Naive thymus-derived CD4-positive, alpha-beta T cell (primary cell): ENCODE measurements around the gene GHR. TPM values are rescaled to one million over a fixed set of nuclear protein-coding genes. Genes with fewer than 3 reads are reported as not detected.

Experiments used
- ATAC-seq: fragments of 150-1000 bp; cut with Tn5 transposase; 2 replicates; pipeline ENCODE4 v1.10.0; 2021; ENCODE audit warnings: mild to moderate bottlenecking, moderate library complexity
- CTCF ChIA-PET: fragments of 350-600 bp; sonication (Branson Sonifier 250); formaldehyde crosslinking; loops from one replicate; lab custom pipeline; 2021; ENCODE audit warnings: antibody characterized with exemption; lab: Charles Lee
- POLR2A ChIA-PET: fragments of 350-600 bp; sonication (Branson Sonifier 250); formaldehyde crosslinking; loops from one replicate; lab custom pipeline; 2021; ENCODE audit warnings: antibody characterized with exemption, inconsistent platforms; lab: Charles Lee
- DNase-seq, 9 donors: peaks; one replicate each; pipeline versions ENCODE4 v3.0.0 to v3.0.0-alpha.2; 2020 to 2022; ENCODE audit warnings: mixed read lengths in 1 of 9
- H3K27ac ChIP-seq: one replicate; pipeline ENCODE4 v1.7.0; 2013; ENCODE audit warnings: mild to moderate bottlenecking, low read depth, low read length, moderate library complexity
- H3K27me3 ChIP-seq, 2 donors: one replicate each; pipeline ENCODE4 v1.7.0; 2013; ENCODE audit warnings: low read length in 2 of 2, mild to moderate bottlenecking in 2 of 2, moderate library complexity in 2 of 2; ENCODE audit not compliant: control insufficient read depth in 2 of 2, insufficient read depth in 2 of 2
- H3K36me3 ChIP-seq, 3 experiments: 1 replicate in 2 of 3; 2 replicates in 1 of 3; pipeline ENCODE4 v1.7.0; 2013; ENCODE audit warnings: low read length in 3 of 3, mild to moderate bottlenecking in 3 of 3, moderate library complexity in 1 of 3; ENCODE audit not compliant: insufficient read depth in 3 of 3, control insufficient read depth in 2 of 3
- H3K4me1 ChIP-seq, 2 donors: one replicate each; pipeline ENCODE4 v1.7.0; 2013; ENCODE audit warnings: low read length in 2 of 2, mild to moderate bottlenecking in 2 of 2, moderate library complexity in 1 of 2; ENCODE audit not compliant: control insufficient read depth in 2 of 2, insufficient read depth in 2 of 2
- H3K4me3 ChIP-seq: 2 replicates; pipeline ENCODE4 v1.7.0; 2013; ENCODE audit warnings: mild to moderate bottlenecking, low read length
- H3K9me3 ChIP-seq, 3 experiments: 1 replicate in 2 of 3; 2 replicates in 1 of 3; pipeline ENCODE4 v1.7.0; 2013; ENCODE audit warnings: low read length in 3 of 3; ENCODE audit not compliant: control insufficient read depth in 2 of 3
- H3K27ac Mint-ChIP-seq, 9 donors: one replicate each; pipeline ENCODE4 v1.8.0; 2020 to 2022; ENCODE audit warnings: mixed read lengths in 9 of 9, mild to moderate bottlenecking in 8 of 9, moderate library complexity in 5 of 9, inconsistent platforms in 2 of 9
- H3K27me3 Mint-ChIP-seq, 5 donors: one replicate each; pipeline ENCODE4 v1.8.0; 2021 to 2022; ENCODE audit warnings: mixed read lengths in 5 of 5, mild to moderate bottlenecking in 1 of 5
- H3K36me3 Mint-ChIP-seq, 5 donors: one replicate each; pipeline ENCODE4 v1.8.0; 2020 to 2022; ENCODE audit warnings: mixed read lengths in 5 of 5, mild to moderate bottlenecking in 3 of 5, inconsistent platforms in 1 of 5
- H3K4me1 Mint-ChIP-seq, 7 donors: one replicate each; pipeline ENCODE4 v1.8.0; 2020 to 2022; ENCODE audit warnings: mixed read lengths in 7 of 7, mild to moderate bottlenecking in 3 of 7, inconsistent platforms in 1 of 7
- H3K4me3 Mint-ChIP-seq, 10 donors: one replicate each; pipeline ENCODE4 v1.8.0; 2020 to 2022; ENCODE audit warnings: mild to moderate bottlenecking in 10 of 10, mixed read lengths in 10 of 10, moderate library complexity in 6 of 10, inconsistent platforms in 2 of 10
- H3K9me3 Mint-ChIP-seq, 11 donors: one replicate each; pipeline ENCODE4 v1.8.0; 2020 to 2022; ENCODE audit warnings: mixed read lengths in 11 of 11, mild to moderate bottlenecking in 4 of 11, inconsistent platforms in 1 of 11, moderate library complexity in 1 of 11
- intact Hi-C, 2 donors: fragments of 100-400 bp; cut with micrococcal nuclease; formaldehyde crosslinking; loops; one replicate each; pipeline ENCODE4 v1.15.1; 2023
- polyA plus RNA-seq, 2 donors: library from polyadenylated mRNA; unstranded; fragments of 300-500 nt; fragmentation: Illumina TruSeq; gene quantifications; one replicate each; pipeline ENCODE4 v1.2.3, GENCODE V29; 2021
- total RNA-seq, 6 experiments: library from RNA in 5 of 6; stranded (reverse) in 5 of 6; gene quantifications; 1 replicate in 5 of 6; 2 replicates in 1 of 6; pipeline ENCODE4 v1.2.3 and lab custom pipeline; 2021 to 2026

The GHR gene
- total and polyA plus RNA-seq, 7 experiments from 2014 or later, result not detected

DNA sequence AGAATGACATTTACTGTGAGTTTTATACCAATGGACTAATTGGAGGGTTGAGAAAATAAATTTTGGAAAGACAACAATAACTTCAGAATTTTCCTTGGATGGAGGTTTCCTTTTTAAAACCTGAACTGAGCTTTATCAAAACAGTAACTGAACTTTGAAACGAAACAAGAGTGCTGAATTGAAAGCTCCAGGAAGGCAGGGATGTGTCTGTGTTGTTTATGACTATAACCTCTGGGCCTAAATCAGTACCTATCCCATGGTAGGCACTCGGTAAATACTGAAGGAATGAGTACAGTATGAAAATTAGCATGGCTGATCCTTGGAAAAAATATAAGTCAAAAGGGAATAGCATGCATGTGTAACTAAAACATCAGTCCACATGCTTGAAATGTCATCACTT, 93.9 kb downstream of the GHR start:
- no peaks in the 10 kb centered on the region for H3K36me3 ChIP-seq
- no peaks in the 10 kb centered on the region for H3K4me1 ChIP-seq
- DNase-seq, result no peak
- H3K4me1 Mint-ChIP-seq, result peaks cover 0 to 2% (median 0%) of the 10 kb centered on the region in 7 donors
- intact Hi-C loops, result loop anchor here in 1 of 2 donors (10.0 kb wide), 1 partner anchor 248 kb away; no protein-coding TSS in a partner anchor
- no peaks in the 10 kb centered on the region for H3K27me3 ChIP-seq
- CTCF ChIA-PET, result no interaction called here
- no peak for ATAC-seq
- no peak overlapping the region for H3K27ac ChIP-seq
- H3K36me3 Mint-ChIP-seq, result no peaks in the 10 kb centered on the region
- no peaks in the 10 kb centered on the region for H3K9me3 ChIP-seq
- H3K27ac Mint-ChIP-seq, result no peak overlapping the region
- H3K4me3 Mint-ChIP-seq, result no peak overlapping the region
- POLR2A ChIA-PET, result no interaction called here
- no peak overlapping the region for H3K4me3 ChIP-seq
- H3K9me3 Mint-ChIP-seq, result no peaks in the 10 kb centered on the region
- H3K27me3 Mint-ChIP-seq, result peaks cover 0 to 9% (median 6%) of the 10 kb centered on the region in 5 donors

DNA sequence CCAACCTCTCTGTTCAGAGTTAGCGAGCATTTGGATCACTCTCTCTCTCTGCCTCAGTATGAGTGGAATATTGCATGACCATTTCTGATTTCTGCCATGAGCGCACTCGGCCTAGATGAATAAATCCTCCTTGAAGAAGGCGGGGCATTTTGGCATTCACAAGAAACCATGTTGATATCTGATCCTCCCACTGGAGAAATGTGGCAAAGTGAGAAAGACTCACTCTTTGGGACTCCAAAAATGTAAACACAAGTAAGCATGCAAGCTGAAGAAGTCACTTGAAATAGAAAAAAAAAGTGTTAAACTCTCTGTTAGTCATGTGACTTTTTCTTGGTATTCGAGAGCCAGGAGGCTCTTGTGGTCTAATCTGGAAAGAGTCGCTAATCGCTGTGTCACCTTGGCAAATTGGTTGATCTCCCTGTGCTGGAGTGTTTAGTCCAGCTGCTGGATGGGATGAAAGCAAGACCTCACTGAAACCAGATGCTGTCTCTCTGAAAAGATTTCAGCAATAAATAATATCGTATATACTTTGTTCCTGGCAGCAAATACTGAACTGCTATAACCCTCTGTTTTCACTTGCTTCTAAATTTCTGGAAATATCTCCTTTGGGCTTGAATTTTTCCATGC, 95.5 kb downstream of the GHR start:
- Histone ChIP-seq H3K27me3 (no peaks in the 10 kb centered on the region), H3K27ac (no peak overlapping the region), H3K4me3 (no peak overlapping the region), H3K36me3 (no peaks in the 10 kb centered on the region), H3K9me3 (no peaks in the 10 kb centered on the region), H3K4me1 (no peaks in the 10 kb centered on the region)
- no peak overlapping the region for H3K27ac Mint-ChIP-seq
- H3K27me3 Mint-ChIP-seq, result peaks cover 5 to 11% (median 8%) of the 10 kb centered on the region in 5 donors
- H3K9me3 Mint-ChIP-seq, result peaks cover 0 to 4% (median 0%) of the 10 kb centered on the region in 11 donors
- DNase-seq, result no peak
- CTCF ChIA-PET, result no interaction called here
- no peaks in the 10 kb centered on the region for H3K36me3 Mint-ChIP-seq
- H3K4me3 Mint-ChIP-seq, result no peak overlapping the region
- intact Hi-C loops, result loop anchor here in 1 of 2 donors (10.0 kb wide), 1 partner anchor 246 kb away; no protein-coding TSS in a partner anchor
- peaks cover 0 to 2% (median 0%) of the 10 kb centered on the region in 7 donors for H3K4me1 Mint-ChIP-seq
- POLR2A ChIA-PET, result no interaction called here
- ATAC-seq, result no peak

DNA sequence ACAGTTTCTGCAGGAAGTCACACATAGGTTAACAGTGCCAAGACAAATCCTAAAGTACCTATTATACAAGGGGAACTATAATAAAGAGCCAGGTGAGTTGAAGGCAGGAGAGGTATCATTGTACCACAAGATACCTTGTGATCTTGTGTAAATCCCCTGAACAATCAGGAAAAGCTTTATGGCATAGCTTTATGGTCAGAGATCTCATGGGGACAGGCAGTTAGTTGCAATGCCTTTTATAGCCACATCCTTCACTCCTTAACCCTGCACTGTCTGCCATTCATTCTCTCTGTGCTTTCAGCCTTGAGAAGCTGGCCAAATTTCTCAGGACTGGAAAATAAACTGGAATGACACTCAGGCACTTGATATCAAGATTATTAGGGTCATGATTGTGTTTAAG, 97.0 kb downstream of the GHR start:
- H3K4me1 Mint-ChIP-seq, result peaks cover 0 to 2% (median 0%) of the 10 kb centered on the region in 7 donors
- ChIA-PET POLR2A (no interaction called here), CTCF (no interaction called here)
- Histone ChIP-seq H3K27ac (no peak overlapping the region), H3K9me3 (no peaks in the 10 kb centered on the region), H3K4me3 (no peak overlapping the region), H3K4me1 (no peaks in the 10 kb centered on the region), H3K36me3 (no peaks in the 10 kb centered on the region), H3K27me3 (no peaks in the 10 kb centered on the region)
- no peak for DNase-seq
- intact Hi-C loops, result no loop called here
- H3K4me3 Mint-ChIP-seq, result no peak overlapping the region
- H3K27me3 Mint-ChIP-seq, result peaks cover 5 to 13% (median 8%) of the 10 kb centered on the region in 5 donors
- no peak overlapping the region for H3K27ac Mint-ChIP-seq
- no peaks in the 10 kb centered on the region for H3K36me3 Mint-ChIP-seq
- no peak for ATAC-seq
- H3K9me3 Mint-ChIP-seq, result peaks cover 0 to 8% (median 0%) of the 10 kb centered on the region in 11 donors

DNA sequence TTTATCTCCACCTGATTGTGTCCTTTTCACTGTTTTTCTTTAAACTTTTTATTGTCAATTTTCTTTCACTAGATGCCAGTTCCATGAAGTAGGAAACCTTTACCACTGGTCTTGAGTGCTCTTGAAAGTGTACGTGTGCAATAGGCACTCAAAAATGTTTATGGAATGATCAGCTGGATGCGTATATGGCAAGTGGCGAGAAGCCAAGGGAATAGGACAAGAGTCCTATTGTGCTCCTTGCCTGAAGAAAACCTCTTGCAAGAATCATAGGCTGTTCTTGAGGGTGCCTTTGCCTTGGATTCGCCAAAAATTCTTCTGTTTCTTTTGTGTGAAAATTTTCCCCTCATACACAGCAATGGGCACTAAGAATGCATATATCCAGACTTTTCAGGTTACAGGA, 97.7 kb downstream of the GHR start:
- intact Hi-C loops, result no loop called here
- Histone ChIP-seq H3K27me3 (no peaks in the 10 kb centered on the region), H3K36me3 (no peaks in the 10 kb centered on the region), H3K9me3 (no peaks in the 10 kb centered on the region), H3K4me3 (no peak overlapping the region), H3K27ac (no peak overlapping the region), H3K4me1 (no peaks in the 10 kb centered on the region)
- Mint-ChIP-seq H3K27ac (no peak overlapping the region), H3K4me1 (peaks cover 0 to 2% (median 0%) of the 10 kb centered on the region in 7 donors), H3K27me3 (peaks cover 5 to 13% (median 8%) of the 10 kb centered on the region in 5 donors), H3K9me3 (peaks cover 0 to 8% (median 0%) of the 10 kb centered on the region in 11 donors), H3K4me3 (no peak overlapping the region), H3K36me3 (no peaks in the 10 kb centered on the region)
- ATAC-seq, result no peak
- ChIA-PET CTCF (interaction anchor here (0.8 kb wide), 1 partner anchor 54 kb away, joined by 3 read pairs; no protein-coding TSS in a partner anchor), POLR2A (no interaction called here)
- DNase-seq, result no peak

DNA sequence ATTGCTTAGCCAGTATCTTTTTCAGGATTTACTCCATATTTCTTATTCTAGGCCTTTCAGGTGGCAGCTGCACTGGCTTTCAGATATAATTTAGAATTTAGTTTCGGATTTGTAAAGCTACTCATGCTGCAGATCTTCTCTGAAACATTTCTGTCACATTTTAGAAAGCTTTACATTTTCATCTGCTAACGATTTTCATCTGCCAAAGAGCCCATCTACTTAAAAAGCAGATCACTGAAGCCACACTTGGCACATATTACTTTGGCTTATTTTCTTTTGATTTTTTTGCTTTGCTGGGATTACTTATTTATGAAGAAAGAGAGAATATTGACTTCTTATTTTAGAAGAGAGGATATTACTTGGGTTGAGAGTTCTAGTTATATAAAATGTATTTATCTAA, 98.2 kb downstream of the GHR start:
- CTCF ChIA-PET, result interaction anchor here (0.8 kb wide), 1 partner anchor 54 kb away, joined by 3 read pairs; no protein-coding TSS in a partner anchor
- Histone ChIP-seq H3K27me3 (no peaks in the 10 kb centered on the region), H3K4me1 (no peaks in the 10 kb centered on the region), H3K4me3 (no peak overlapping the region), H3K36me3 (no peaks in the 10 kb centered on the region), H3K9me3 (no peaks in the 10 kb centered on the region), H3K27ac (no peak overlapping the region)
- ATAC-seq (no peak), DNase-seq (no peak)
- H3K9me3 Mint-ChIP-seq, result peaks cover 0 to 8% (median 0%) of the 10 kb centered on the region in 11 donors
- H3K27me3 Mint-ChIP-seq, result peaks cover 5 to 13% (median 7%) of the 10 kb centered on the region in 5 donors
- no peak overlapping the region for H3K27ac Mint-ChIP-seq
- POLR2A ChIA-PET, result no interaction called here
- H3K4me3 Mint-ChIP-seq, result no peak overlapping the region
- no peaks in the 10 kb centered on the region for H3K36me3 Mint-ChIP-seq
- peaks cover 0 to 2% (median 0%) of the 10 kb centered on the region in 7 donors for H3K4me1 Mint-ChIP-seq
- intact Hi-C loops, result no loop called here

DNA sequence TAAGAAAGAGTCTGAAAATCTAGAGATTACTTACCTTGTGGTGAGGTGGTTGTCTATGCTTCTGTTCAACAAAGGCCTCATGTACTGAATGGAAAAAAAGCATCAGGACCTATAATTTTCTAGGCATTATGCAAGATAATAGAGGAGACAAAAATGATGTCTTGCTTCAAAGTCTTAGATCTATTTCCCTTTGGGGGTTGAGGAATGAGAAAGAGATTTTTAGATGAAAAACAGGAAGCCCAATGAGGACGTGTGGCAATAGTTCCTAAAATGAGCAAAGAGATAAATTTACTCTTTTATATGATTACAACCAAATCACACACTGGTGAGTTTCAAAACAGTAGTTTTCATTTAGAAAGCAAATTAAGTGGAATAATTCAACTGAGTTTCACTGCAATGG, 99.5 kb downstream of the GHR start:
- H3K27me3 ChIP-seq, result no peaks in the 10 kb centered on the region
- Mint-ChIP-seq H3K4me1 (peaks cover 0 to under 1% (median 0%) of the 10 kb centered on the region in 7 donors), H3K27me3 (peaks cover under 1 to 13% (median 5%) of the 10 kb centered on the region in 5 donors), H3K4me3 (no peak overlapping the region), H3K27ac (no peak overlapping the region), H3K9me3 (peaks cover 0 to 12% (median 0%) of the 10 kb centered on the region in 11 donors), H3K36me3 (no peaks in the 10 kb centered on the region)
- no peaks in the 10 kb centered on the region for H3K9me3 ChIP-seq
- H3K27ac ChIP-seq, result no peak overlapping the region
- DNase-seq (no peak), ATAC-seq (no peak)
- ChIA-PET POLR2A (no interaction called here), CTCF (no interaction called here)
- no peaks in the 10 kb centered on the region for H3K4me1 ChIP-seq
- H3K36me3 ChIP-seq, result no peaks in the 10 kb centered on the region
- H3K4me3 ChIP-seq, result no peak overlapping the region
- intact Hi-C loops, result no loop called here

DNA sequence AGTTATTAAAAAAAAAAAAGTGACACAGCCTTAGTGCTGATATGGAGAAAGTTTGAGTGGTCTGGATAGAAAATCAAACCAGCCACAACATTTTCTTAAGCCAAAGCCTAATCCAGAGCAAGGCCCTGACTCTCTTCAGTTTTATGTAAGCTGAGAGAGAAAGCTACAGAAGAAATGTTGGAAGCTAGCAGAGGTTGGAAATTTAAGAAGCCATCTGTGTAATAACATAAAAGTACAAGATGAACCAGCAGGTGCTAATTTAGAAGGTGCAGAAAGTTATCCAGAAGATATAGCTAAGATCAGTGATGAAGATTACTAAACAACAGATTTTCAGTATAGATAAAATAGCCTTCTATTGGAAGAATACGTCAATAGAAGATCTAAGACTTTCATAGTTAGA, 102.9 kb downstream of the GHR start:
- Mint-ChIP-seq H3K4me1 (no peaks in the 10 kb centered on the region), H3K27me3 (peaks cover 0 to 13% (median 5%) of the 10 kb centered on the region in 5 donors), H3K36me3 (no peaks in the 10 kb centered on the region), H3K27ac (no peak overlapping the region), H3K4me3 (no peak overlapping the region), H3K9me3 (peaks cover 0 to 14% (median 0%) of the 10 kb centered on the region in 11 donors)
- no peak overlapping the region for H3K4me3 ChIP-seq
- DNase-seq, result no peak
- H3K27me3 ChIP-seq, result no peaks in the 10 kb centered on the region
- no peak overlapping the region for H3K27ac ChIP-seq
- no peak for ATAC-seq
- no peaks in the 10 kb centered on the region for H3K36me3 ChIP-seq
- ChIA-PET POLR2A (no interaction called here), CTCF (no interaction called here)
- no peaks in the 10 kb centered on the region for H3K4me1 ChIP-seq
- intact Hi-C loops, result no loop called here
- no peaks in the 10 kb centered on the region for H3K9me3 ChIP-seq
